Nucleus accumbens (tissue), 56 donors: ENCODE measurements around the gene ADAMTSL1.

ENCODE experiments used
- DNase-seq, 56 donors: peaks; one replicate each; lab custom pipeline; 2025; lab: John Stamatoyannopoulos, UW

The ADAMTSL1 gene

DNA sequence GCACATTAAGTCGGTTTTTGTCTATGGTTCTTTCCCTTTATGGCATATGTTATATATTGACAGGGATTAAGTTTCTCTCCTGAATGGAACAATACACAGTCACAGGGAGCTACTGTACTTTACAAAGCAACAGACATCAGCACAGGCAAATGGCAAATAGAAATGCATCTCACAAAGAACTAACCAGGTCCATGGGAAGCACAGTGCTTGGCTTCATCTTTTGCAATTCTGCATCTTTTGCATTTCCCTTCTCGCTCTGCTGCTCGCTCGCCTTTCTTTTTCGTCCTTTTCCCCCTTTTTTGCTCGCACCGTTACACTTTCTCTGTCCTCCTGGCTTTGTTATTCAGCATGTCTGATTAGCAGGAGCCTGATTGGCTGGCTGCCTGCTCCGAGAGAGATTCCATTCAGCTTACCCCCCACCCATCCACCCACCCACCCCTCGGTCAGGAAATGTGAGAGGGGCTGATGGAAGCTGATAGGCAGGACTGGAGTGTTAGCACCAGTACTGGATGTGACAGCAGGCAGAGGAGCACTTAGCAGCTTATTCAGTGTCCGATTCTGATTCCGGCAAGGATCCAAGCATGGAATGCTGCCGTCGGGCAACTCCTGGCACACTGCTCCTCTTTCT, at the start of gene ADAMTSL1:
Gene ADAMTSL1, plus strand, starts transcription at position 502 of the 628 bp plus-strand sequence. Its CDS starts 80 bp downstream, at position 582.
- peak in 31 of 56 donors; percentile 2 to 67 (median 19) for DNase-seq

GRCh38 chr9:18427691-18428090, 46.3 kb upstream of the ADAMTSL1 start:
- DNase-seq = no peak

DNA sequence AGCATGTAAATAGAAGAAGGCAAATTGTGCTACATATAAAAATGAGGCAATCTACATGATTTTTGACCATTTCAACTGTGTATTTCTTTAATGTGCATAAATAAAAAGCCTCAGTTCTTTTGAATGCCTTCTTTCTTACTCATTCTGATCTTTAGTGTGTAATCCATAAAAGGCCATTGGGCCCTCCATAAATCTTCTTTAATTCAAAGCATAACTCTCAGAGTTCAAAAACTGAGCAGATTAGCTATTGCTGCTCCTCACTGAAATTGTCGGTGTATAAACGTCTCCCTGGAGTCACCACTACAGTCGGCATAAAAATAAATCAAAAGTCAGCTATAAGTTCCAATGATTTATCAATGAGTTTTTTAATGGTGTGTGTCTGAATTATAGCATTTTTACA, 45.3 kb upstream of the ADAMTSL1 start:
- no peak for DNase-seq

GRCh38 chr9:18429070-18429469, 44.9 kb upstream of the ADAMTSL1 start:
- no peak for DNase-seq

- DNase-seq = no peak
Observed at GRCh38 chr9:18433620-18434019, 40.3 kb upstream of the ADAMTSL1 start.

- peak in 6 of 56 donors; percentile 1 to 39 (median 4) for DNase-seq
Observed at GRCh38 chr9:18437315-18438201, 36.4 kb upstream of the ADAMTSL1 start.

DNA sequence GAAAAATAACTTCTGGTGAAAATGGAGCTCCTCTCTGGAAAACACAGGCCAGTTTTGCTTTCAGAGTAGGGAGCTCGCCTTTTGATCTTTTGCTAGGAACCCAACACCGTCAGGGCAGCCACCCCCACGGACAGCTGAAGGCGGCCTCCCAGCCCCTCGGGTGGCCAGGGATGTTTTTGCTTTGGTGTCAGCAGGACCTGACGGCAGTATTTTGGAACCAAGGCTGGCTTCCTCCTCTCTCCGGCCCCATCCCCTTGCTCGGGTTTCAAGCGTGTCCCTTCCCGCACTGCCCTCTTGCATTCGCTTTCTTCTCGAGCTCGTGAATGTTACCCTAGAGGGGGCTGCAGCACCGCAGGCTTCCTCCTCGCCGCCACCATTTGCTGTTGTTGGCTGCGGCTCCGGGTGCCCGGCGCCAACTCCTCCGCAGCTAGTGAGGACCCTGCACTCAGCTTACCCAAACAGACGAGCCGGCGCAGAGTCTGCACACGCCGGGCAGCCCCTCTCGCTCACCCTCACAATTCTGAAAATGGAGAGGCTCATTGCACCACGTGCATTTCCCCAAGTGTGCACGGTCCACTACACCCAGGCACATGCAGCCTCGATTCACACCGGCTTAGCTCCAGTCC, 35.5 kb upstream of the ADAMTSL1 start:
- DNase-seq = peak in 42 of 56 donors; percentile 4 to 65 (median 33)

DNA sequence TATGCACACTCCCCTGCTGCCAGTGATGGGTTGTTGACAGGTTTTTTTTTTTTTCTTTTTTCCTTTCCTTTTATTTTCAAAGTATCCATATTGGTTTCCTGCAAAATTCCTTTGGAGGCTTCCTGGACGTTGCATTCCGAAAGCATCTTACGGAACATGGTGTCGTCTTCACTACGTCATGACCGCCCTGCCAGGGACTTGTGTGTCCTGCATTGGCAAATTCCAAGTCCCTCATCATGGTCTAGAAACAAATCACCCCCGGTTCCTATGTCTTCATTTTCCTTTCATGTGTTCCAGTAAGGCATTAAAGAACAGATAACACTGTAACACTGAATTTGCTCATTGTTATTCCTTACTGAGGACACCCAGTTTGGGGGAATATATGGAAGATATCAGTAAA, 35.0 kb upstream of the ADAMTSL1 start:
- no peak for DNase-seq

- no peak for DNase-seq
Observed at GRCh38 chr9:18441261-18441660, 32.7 kb upstream of the ADAMTSL1 start.

DNA sequence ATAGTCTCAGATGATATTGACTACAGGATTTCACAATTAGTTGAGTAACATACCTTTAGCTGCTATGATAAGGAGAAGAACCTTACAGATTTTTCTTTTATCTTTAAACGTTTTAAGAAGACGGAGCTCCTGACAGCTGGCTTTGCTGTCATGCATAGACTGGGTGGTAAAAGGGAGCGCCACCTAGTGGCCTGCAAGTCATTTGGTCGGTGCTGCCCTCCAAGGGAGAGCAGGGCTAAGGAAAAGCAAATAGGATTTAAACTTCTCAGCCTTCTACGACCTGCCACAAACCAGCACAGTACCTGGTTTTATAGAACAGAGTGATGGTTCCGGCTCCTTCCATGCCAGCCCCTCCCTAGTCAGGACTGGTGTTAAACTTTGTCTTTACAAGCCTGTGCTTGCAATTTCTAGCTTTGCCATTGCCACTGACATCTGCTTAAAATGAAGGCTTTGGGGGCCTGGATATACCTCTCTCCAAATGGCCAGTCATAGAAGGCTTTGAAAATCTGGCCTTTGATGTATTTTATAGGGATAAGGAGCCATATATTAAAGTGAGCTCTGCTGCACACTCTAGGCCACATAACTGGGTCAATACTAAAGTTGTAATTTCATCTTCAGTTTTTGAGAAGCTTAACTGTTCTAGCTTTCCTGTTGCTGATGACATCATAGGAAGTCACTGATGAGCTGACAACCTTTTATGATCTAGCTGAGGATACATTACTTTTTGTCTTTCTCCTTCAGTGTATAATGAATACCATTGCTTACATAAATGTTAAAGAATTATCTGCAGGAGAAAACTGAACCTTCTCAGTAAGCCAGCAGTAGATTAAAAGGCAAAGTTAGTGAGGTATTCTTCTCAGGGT, 31.1 kb upstream of the ADAMTSL1 start:
- peak in 51 of 56 donors; percentile 2 to 85 (median 47) for DNase-seq

DNA sequence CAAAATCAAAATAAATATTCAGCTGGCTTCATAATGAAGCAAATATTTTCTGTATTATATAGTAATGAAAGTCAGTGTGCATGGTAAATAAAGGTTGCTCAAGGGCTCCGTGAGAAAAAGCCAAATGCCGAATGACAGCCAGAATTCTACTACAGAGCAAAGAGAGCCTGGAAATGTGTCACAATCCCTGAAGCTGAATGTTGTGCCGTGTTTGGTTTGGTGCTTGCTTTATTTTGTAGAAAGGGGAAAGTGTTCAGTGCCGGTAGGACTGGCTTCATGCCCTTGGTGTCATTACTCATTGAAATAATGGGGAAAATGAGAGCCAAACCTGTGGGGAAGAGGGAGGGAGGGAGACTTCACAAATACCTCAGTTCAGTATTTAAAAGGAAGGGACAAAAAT, 26.8 kb upstream of the ADAMTSL1 start:
- DNase-seq = peak in 7 of 56 donors; percentile 1 to 32 (median 2)

GRCh38 chr9:18447541-18447940, 26.4 kb upstream of the ADAMTSL1 start:
- DNase-seq = no peak

- no peak for DNase-seq
Observed at GRCh38 chr9:18448101-18448500, 25.9 kb upstream of the ADAMTSL1 start.

DNA sequence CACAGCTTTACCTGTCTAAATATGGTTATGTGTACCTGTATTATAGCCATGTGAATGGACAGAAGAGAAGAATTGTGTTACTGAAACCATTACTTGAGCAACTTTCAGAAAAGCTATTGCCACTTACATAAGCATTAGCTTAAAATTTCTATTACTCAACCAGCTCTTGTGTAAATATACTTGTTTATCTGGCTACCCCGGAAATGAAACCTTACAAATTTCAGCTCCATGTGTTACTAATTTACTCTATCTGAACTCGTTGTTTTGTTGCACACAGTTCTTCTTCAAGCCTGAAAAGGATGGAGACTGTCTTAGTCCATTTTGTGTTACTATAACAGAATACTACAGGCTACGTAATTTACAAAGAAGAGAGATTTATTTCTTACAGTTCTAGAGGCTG, 22.5 kb upstream of the ADAMTSL1 start:
- DNase-seq = no peak

GRCh38 chr9:18452276-18452675, 21.7 kb upstream of the ADAMTSL1 start:
- no peak for DNase-seq

- no peak for DNase-seq
Observed at GRCh38 chr9:18456624-18457237, 17.2 kb upstream of the ADAMTSL1 start.

DNA sequence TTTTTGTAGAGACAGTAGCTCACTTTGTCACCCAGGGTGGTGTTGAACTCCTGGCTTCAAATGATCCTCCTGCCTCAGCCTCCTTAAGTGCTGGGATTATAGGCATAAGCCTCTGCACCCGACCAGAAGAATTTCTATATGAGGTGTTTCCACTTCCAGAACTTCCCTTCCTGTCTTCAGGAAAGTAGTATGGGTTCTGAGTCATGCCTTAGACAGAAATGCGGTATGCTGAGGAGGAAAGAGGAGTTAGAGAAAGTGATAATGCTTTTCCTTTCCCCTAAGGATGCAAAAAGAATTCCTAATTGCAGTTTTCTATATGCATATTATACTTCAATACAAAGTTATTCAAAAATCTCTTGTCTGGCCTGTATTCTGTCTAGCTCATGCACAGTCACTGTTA, 16.4 kb upstream of the ADAMTSL1 start:
- DNase-seq = no peak

DNA sequence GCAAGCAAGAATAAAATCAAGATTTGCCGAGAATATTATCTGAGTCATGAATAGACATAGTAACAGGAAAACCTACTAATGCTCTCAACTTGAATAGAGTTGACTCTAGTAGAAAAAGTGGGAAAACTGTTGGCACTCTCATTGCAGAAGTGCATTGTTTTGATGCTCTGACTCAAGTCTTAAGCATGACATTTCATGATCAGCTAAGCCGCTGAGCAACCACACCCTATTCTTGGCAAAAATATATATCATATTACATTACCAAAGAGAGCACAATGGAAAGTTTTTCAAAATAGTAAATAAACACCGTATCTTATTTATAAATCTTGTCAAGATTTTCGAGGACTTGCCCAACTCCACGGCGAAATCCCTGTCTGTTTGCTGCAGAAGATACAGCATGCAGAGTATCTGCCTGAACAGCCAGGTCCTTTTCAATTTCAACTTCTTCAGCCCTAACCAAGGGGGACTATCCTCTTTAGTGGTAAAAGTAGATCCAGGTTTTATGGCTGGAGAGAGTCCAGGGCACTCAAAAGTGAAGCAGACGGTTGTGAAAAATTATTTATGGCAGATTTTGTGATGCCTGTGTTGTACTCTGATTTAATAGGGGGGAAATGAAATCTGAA, 13.9 kb upstream of the ADAMTSL1 start:
- DNase-seq = no peak

DNA sequence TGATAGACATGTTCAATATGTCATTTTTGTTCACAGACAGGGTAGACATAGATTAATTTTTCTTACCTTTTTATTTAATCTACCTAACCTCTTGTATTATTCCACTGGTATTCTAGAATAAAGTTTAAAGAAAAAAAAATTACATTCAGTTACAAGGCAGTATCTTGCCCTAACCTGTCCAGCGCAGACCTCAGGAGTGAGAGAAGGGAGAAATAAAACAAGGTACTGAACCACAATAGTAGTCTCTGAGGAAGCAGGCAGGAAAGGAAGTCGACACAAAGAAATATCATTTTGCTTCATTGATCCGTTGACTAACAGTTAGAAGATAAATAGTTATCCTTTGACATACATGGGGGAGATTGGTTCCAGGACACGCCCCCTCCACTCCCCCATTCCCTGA, 12.5 kb upstream of the ADAMTSL1 start:
- no peak for DNase-seq
